Stimulated activated CD8-positive, alpha-beta memory T cell treated with anti-CD3 and anti-CD28 coated beads, Interleukin-12 subunit alpha, Interleukin-12 subunit beta, amount 100 ng/mL, for 24 hours (primary cell): Measurements from ENCODE around the gene CDK19.

Source experiments
- DNase-seq: peaks from one replicate; pipeline ENCODE4 v3.0.0-alpha.2; 2020; ENCODE audit errors: extremely low read depth

Gene CDK19

GRCh38 chr6:110658631-110659211, 156.5 kb downstream of the CDK19 start:
- DNase-seq: no peak

- no peak for DNase-seq
Measured at GRCh38 chr6:110656492-110656891, 158.8 kb downstream of the CDK19 start.

- DNase-seq: no peak
Measured at GRCh38 chr6:110655821-110656220, 159.4 kb downstream of the CDK19 start.

- DNase-seq: no peak
Measured at GRCh38 chr6:110654096-110654820, 161.0 kb downstream of the CDK19 start.

GRCh38 chr6:110653381-110653780, 161.9 kb downstream of the CDK19 start:
- no peak for DNase-seq

- no peak for DNase-seq
Measured at GRCh38 chr6:110652520-110652919, 162.7 kb downstream of the CDK19 start.

GRCh38 chr6:110650755-110651154, 164.5 kb downstream of the CDK19 start:
- DNase-seq: no peak

- DNase-seq: no peak
Measured at GRCh38 chr6:110649704-110650103, 165.6 kb downstream of the CDK19 start.

- DNase-seq: no peak
Measured at GRCh38 chr6:110646951-110647910, 168.0 kb downstream of the CDK19 start.

- no peak for DNase-seq
Measured at GRCh38 chr6:110646419-110646698, 168.9 kb downstream of the CDK19 start.

GRCh38 chr6:110645685-110646418, 169.4 kb downstream of the CDK19 start:
- no peak for DNase-seq

- DNase-seq: no peak
Measured at GRCh38 chr6:110643175-110643574, 172.1 kb downstream of the CDK19 start.

- no peak for DNase-seq
Measured at GRCh38 chr6:110642711-110643110, 172.6 kb downstream of the CDK19 start.

GRCh38 chr6:110636781-110637180, 178.5 kb downstream of the CDK19 start:
- DNase-seq: no peak

GRCh38 chr6:110635096-110635495, 180.2 kb downstream of the CDK19 start:
- no peak for DNase-seq

GRCh38 chr6:110633731-110634213, 181.5 kb downstream of the CDK19 start:
- no peak for DNase-seq

GRCh38 chr6:110629153-110629552, 186.1 kb downstream of the CDK19 start:
- no peak for DNase-seq

- no peak for DNase-seq
Measured at GRCh38 chr6:110628330-110628729, 186.9 kb downstream of the CDK19 start.

GRCh38 chr6:110626442-110626841, 188.8 kb downstream of the CDK19 start:
- DNase-seq: no peak

GRCh38 chr6:110625883-110626282, 189.4 kb downstream of the CDK19 start:
- DNase-seq: no peak

- DNase-seq: no peak
Measured at GRCh38 chr6:110622912-110623578, 192.2 kb downstream of the CDK19 start.
